ENCODE results near the gene SCN9A.

The SCN9A gene

DNA sequence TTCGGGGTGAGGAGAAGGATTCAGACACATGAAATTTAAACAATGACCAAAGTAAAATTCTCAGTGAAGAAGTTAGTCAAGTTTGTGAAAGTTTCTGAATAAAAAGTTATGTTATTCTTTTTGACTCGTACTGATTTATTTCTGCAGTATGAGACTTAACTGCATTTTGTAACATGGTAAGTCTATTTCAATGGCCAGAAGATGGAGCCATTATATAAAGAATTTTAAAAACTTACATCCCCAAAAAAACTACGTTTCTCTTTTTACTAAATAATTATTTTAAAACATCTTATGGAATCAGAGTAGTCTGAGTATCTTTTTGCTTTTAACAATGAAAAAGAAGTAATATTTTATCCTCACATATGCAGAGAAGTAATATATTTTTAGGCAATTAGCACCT, 196.5 kb downstream of the SCN9A start:
- H3K9ac ChIP-seq (ENCODE audit: low read depth, low read length, poor library complexity): no peak overlapping the region
- no peaks in the 10 kb centered on the region for H3K36me3 ChIP-seq (replicated peaks in 1 of 2; ENCODE audit: control insufficient read depth in 2 of 2, insufficient read depth in 2 of 2, low read length in 2 of 2)
- no peak overlapping the region for H3K14ac ChIP-seq (ENCODE audit: low read length)
- no peak overlapping the region for H2AK5ac ChIP-seq (ENCODE audit: low read depth, low read length)
- no peak overlapping the region for H2BK15ac ChIP-seq (ENCODE audit: low read length)
- H2BK12ac ChIP-seq (ENCODE audit: low read length): no peak overlapping the region
- H3K4me1 ChIP-seq (ENCODE audit: control insufficient read depth in 2 of 2, insufficient read depth in 1 of 2, low read depth in 1 of 2, low read length in 2 of 2): no peaks in the 10 kb centered on the region
- no peaks in the 10 kb centered on the region for H3K79me1 ChIP-seq (ENCODE audit: low read depth, low read length)
- H3K27me3 ChIP-seq (ENCODE audit: control insufficient read depth in 3 of 3, insufficient read depth in 3 of 3, low read depth in 1 of 3, low read length in 3 of 3): no peaks in the 10 kb centered on the region
- H3K27ac ChIP-seq (replicated peaks; ENCODE audit: low read length): no peak overlapping the region
- no peak overlapping the region for H4K91ac ChIP-seq (ENCODE audit: low read depth, low read length, poor library complexity)
- no peak overlapping the region for H3K4ac ChIP-seq (ENCODE audit: low read length)
- no peak overlapping the region for H2AFZ ChIP-seq (ENCODE audit: low read length)
- no peaks in the 10 kb centered on the region for H3K9me3 ChIP-seq (replicated peaks in 1 of 2; ENCODE audit: control insufficient read depth in 2 of 2, insufficient read depth in 1 of 2, low read depth in 1 of 2, low read length in 2 of 2)
- H2BK120ac ChIP-seq (ENCODE audit: low read depth, low read length): no peak overlapping the region
- no peak for DNase-seq (ENCODE audit: low spot score)
- WGBS, 2 donors (ENCODE audit: extremely low coverage in 2 of 2, insufficient read length in 2 of 2, insufficient replicate concordance in 1 of 2): no CpG with 5 or more reads among the region's 3 CpGs
- H3K23ac ChIP-seq (ENCODE audit: low read depth, low read length, poor library complexity): no peak overlapping the region
- no peak overlapping the region for H4K8ac ChIP-seq (ENCODE audit: low read depth, low read length)
- H3K4me2 ChIP-seq (ENCODE audit: insufficient read depth, low read length, poor library complexity, severe bottlenecking): no peak overlapping the region
- H3K18ac ChIP-seq (ENCODE audit: low read length): no peak overlapping the region
- H2BK5ac ChIP-seq (ENCODE audit: low read length): no peak overlapping the region
- no peak overlapping the region for H3K4me3 ChIP-seq (ENCODE audit: low read length in 2 of 2)

DNA sequence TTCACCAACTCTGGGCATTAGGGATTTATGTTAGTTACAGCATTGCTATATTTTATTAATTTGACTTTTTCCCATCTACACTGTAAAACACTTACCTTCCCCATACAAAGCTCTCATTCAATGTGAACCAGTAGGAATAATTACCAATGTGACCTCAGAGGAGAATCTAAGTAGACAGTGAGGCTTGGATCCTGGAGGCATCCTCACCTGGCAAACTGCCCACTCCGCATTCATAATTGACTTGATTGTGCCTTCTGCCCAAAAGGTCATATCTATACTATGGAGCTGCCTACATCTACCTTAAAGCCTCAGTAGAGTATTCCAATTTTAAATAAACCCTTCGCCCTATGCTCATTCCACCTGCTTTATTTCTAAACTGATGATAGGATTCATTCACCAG, 202.5 kb downstream of the SCN9A start:
- no peak overlapping the region for H2BK5ac ChIP-seq (ENCODE audit: low read length)
- no peak overlapping the region for H3K4me2 ChIP-seq (ENCODE audit: insufficient read depth, low read length, poor library complexity, severe bottlenecking)
- H2AK5ac ChIP-seq (ENCODE audit: low read depth, low read length): no peak overlapping the region
- no peak overlapping the region for H3K4me3 ChIP-seq (ENCODE audit: low read length in 2 of 2)
- H2BK12ac ChIP-seq (ENCODE audit: low read length): no peak overlapping the region
- H3K9me3 ChIP-seq (replicated peaks in 1 of 2; ENCODE audit: control insufficient read depth in 2 of 2, insufficient read depth in 1 of 2, low read depth in 1 of 2, low read length in 2 of 2): no peaks in the 10 kb centered on the region
- no peak overlapping the region for H4K91ac ChIP-seq (ENCODE audit: low read depth, low read length, poor library complexity)
- no peak overlapping the region for H3K9ac ChIP-seq (ENCODE audit: low read depth, low read length, poor library complexity)
- H4K8ac ChIP-seq (ENCODE audit: low read depth, low read length): no peak overlapping the region
- no CpG with 5 or more reads among the region's 2 CpGs for WGBS, 2 donors (ENCODE audit: extremely low coverage in 2 of 2, insufficient read length in 2 of 2, insufficient replicate concordance in 1 of 2)
- H3K4ac ChIP-seq (ENCODE audit: low read length): no peak overlapping the region
- no peak overlapping the region for H2BK15ac ChIP-seq (ENCODE audit: low read length)
- H3K79me1 ChIP-seq (ENCODE audit: low read depth, low read length): no peaks in the 10 kb centered on the region
- H3K18ac ChIP-seq (ENCODE audit: low read length): no peak overlapping the region
- H2AFZ ChIP-seq (ENCODE audit: low read length): no peak overlapping the region
- H3K23ac ChIP-seq (ENCODE audit: low read depth, low read length, poor library complexity): no peak overlapping the region
- DNase-seq (ENCODE audit: low spot score): no peak
- no peaks in the 10 kb centered on the region for H3K27me3 ChIP-seq (ENCODE audit: control insufficient read depth in 3 of 3, insufficient read depth in 3 of 3, low read depth in 1 of 3, low read length in 3 of 3)
- H3K36me3 ChIP-seq (replicated peaks in 1 of 2; ENCODE audit: control insufficient read depth in 2 of 2, insufficient read depth in 2 of 2, low read length in 2 of 2): no peaks in the 10 kb centered on the region
- H3K27ac ChIP-seq (replicated peaks; ENCODE audit: low read length): no peak overlapping the region
- H3K4me1 ChIP-seq (ENCODE audit: control insufficient read depth in 2 of 2, insufficient read depth in 1 of 2, low read depth in 1 of 2, low read length in 2 of 2): no peaks in the 10 kb centered on the region
- no peak overlapping the region for H2BK120ac ChIP-seq (ENCODE audit: low read depth, low read length)
- H3K14ac ChIP-seq (ENCODE audit: low read length): no peak overlapping the region

DNA sequence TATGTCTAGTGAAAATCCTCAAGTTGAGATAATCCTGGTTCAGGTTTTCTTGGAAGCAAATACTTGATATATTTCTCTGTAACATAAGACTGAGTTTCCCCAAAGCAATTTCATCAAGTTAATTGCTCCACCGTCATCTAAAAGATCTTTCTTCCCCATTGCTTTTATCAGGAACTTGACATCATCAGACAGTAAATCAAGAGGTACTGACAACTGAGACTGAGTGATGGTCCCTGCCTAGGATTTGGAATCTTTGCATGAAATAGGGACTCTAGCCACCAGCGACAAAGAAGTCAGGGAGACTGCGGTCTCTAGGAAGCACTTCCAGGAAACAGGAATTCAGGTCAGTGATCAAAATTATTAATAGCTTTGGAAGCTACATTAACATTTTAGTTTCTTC, 204.5 kb downstream of the SCN9A start:
- Histone ChIP-seq H3K27me3 (ENCODE audit: control insufficient read depth in 3 of 3, insufficient read depth in 3 of 3, low read depth in 1 of 3, low read length in 3 of 3) (no peaks in the 10 kb centered on the region), H4K8ac (ENCODE audit: low read depth, low read length) (no peak overlapping the region), H2BK120ac (ENCODE audit: low read depth, low read length) (no peak overlapping the region), H3K4ac (ENCODE audit: low read length) (no peak overlapping the region), H3K18ac (ENCODE audit: low read length) (no peak overlapping the region), H3K36me3 (replicated peaks in 1 of 2; ENCODE audit: control insufficient read depth in 2 of 2, insufficient read depth in 2 of 2, low read length in 2 of 2) (no peaks in the 10 kb centered on the region), H2BK12ac (ENCODE audit: low read length) (no peak overlapping the region), H2BK15ac (ENCODE audit: low read length) (no peak overlapping the region), H3K4me1 (ENCODE audit: control insufficient read depth in 2 of 2, insufficient read depth in 1 of 2, low read depth in 1 of 2, low read length in 2 of 2) (peaks cover 2 to 7% of the 10 kb centered on the region in 2 donors), H4K91ac (ENCODE audit: low read depth, low read length, poor library complexity) (no peak overlapping the region), H2BK5ac (ENCODE audit: low read length) (no peak overlapping the region), H3K23ac (ENCODE audit: low read depth, low read length, poor library complexity) (no peak overlapping the region), H3K4me3 (ENCODE audit: low read length in 2 of 2) (no peak overlapping the region), H2AFZ (ENCODE audit: low read length) (no peak overlapping the region), H3K9me3 (replicated peaks in 1 of 2; ENCODE audit: control insufficient read depth in 2 of 2, insufficient read depth in 1 of 2, low read depth in 1 of 2, low read length in 2 of 2) (no peaks in the 10 kb centered on the region), H3K14ac (ENCODE audit: low read length) (no peak overlapping the region), H3K4me2 (ENCODE audit: insufficient read depth, low read length, poor library complexity, severe bottlenecking) (no peak overlapping the region), H3K27ac (replicated peaks; ENCODE audit: low read length) (no peak overlapping the region), H2AK5ac (ENCODE audit: low read depth, low read length) (no peak overlapping the region), H3K79me1 (ENCODE audit: low read depth, low read length) (no peaks in the 10 kb centered on the region), H3K9ac (ENCODE audit: low read depth, low read length, poor library complexity) (no peak overlapping the region)
- DNase-seq (ENCODE audit: low spot score): no peak
- WGBS, 2 donors (ENCODE audit: extremely low coverage in 2 of 2, insufficient read length in 2 of 2, insufficient replicate concordance in 1 of 2): no CpG with 5 or more reads among the region's 3 CpGs

DNA sequence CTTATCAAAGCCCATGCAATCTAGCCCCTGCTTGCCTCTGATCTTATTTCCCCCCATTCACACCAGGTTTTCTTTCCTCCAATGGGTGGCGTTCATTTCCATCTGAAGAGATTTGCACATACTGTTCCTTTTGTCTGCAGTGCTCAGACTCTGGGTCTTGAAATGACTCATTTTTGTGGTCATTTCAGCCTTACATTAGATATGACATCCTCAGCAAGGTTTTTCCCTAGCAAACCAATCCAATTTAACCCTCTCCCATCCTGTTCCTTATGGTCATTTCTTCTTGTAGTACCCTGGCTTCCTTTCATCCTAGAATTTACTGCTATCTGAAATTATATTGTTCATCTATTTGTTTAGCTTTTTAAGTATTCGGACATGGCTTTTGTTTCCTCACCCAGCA, 205.4 kb downstream of the SCN9A start:
- Histone ChIP-seq H3K79me1 (ENCODE audit: low read depth, low read length) (no peaks in the 10 kb centered on the region), H4K91ac (ENCODE audit: low read depth, low read length, poor library complexity) (no peak overlapping the region), H3K27me3 (ENCODE audit: control insufficient read depth in 3 of 3, insufficient read depth in 3 of 3, low read depth in 1 of 3, low read length in 3 of 3) (no peaks in the 10 kb centered on the region), H2BK15ac (ENCODE audit: low read length) (no peak overlapping the region), H3K27ac (replicated peaks; ENCODE audit: low read length) (no peak overlapping the region), H3K4me2 (ENCODE audit: insufficient read depth, low read length, poor library complexity, severe bottlenecking) (no peak overlapping the region), H3K9me3 (replicated peaks in 1 of 2; ENCODE audit: control insufficient read depth in 2 of 2, insufficient read depth in 1 of 2, low read depth in 1 of 2, low read length in 2 of 2) (no peaks in the 10 kb centered on the region), H2BK12ac (ENCODE audit: low read length) (no peak overlapping the region), H3K14ac (ENCODE audit: low read length) (no peak overlapping the region), H2BK120ac (ENCODE audit: low read depth, low read length) (no peak overlapping the region), H2AFZ (ENCODE audit: low read length) (no peak overlapping the region), H3K4me1 (ENCODE audit: control insufficient read depth in 2 of 2, insufficient read depth in 1 of 2, low read depth in 1 of 2, low read length in 2 of 2) (peaks cover 2 to 7% of the 10 kb centered on the region in 2 donors), H3K23ac (ENCODE audit: low read depth, low read length, poor library complexity) (no peak overlapping the region), H3K9ac (ENCODE audit: low read depth, low read length, poor library complexity) (no peak overlapping the region), H4K8ac (ENCODE audit: low read depth, low read length) (no peak overlapping the region), H3K4me3 (ENCODE audit: low read length in 2 of 2) (no peak overlapping the region), H2BK5ac (ENCODE audit: low read length) (no peak overlapping the region), H3K36me3 (replicated peaks in 1 of 2; ENCODE audit: control insufficient read depth in 2 of 2, insufficient read depth in 2 of 2, low read length in 2 of 2) (no peaks in the 10 kb centered on the region), H3K18ac (ENCODE audit: low read length) (no peak overlapping the region), H3K4ac (ENCODE audit: low read length) (no peak overlapping the region), H2AK5ac (ENCODE audit: low read depth, low read length) (no peak overlapping the region)
- DNase-seq (ENCODE audit: low spot score): no peak
- no CpG with 5 or more reads among the region's 2 CpGs for WGBS, 2 donors (ENCODE audit: extremely low coverage in 2 of 2, insufficient read length in 2 of 2, insufficient replicate concordance in 1 of 2)

Measured in neuronal stem cell (in vitro differentiated cells).